Left cardiac atrium (tissue), 4 donors: ENCODE data around the gene SMIM45. TPM values are rescaled to one million over a fixed set of nuclear protein-coding genes. Genes with fewer than 3 reads are reported as not detected.

Source experiments
- ATAC-seq, 2 donors: fragments of 200-7000 bp; cut with Tn5 transposase; one replicate each; pipeline ENCODE4 v1.9.1; 2020; ENCODE audit warnings: mild to moderate bottlenecking in 2 of 2, moderate library complexity in 2 of 2
- DNase-seq: peaks from one replicate; pipeline ENCODE4 v3.0.0-alpha.2; 2020
- intact Hi-C, 2 donors: fragments of 100-400 bp; cut with DNase I; formaldehyde crosslinking; loops; one replicate each; pipeline versions ENCODE4 v1.14.1 to v1.15.1; 2022 to 2023
- total RNA-seq, 2 donors: library from RNA; stranded (reverse); fragmentation: NEBNext Ultra II Directional; extraction: Animal tissue kit (Norgen Biotek cat#: 25700); gene quantifications; one replicate each; pipeline ENCODE4 v1.2.1, GENCODE V29; 2021
- donor health status: DM: no; HTN: yes; CAD: no.
- donor health status: DM: no; HTN: yes; CAD: no; lungs with severe emphysema.
- donor health status: DM: yes; HTN: yes; CAD: no.
- donor health status: Dilated cardiomyopathy.

SMIM45 gene

GRCh38 chr22:41983513-41984405 lies 31.8 kb downstream of the SMIM45 start:
- intact Hi-C loops, result no loop called here
- DNase-seq (no peak), ATAC-seq (peak; percentile 39 to 77)

- intact Hi-C loops, result no loop called here
- ATAC-seq (no peak), DNase-seq (no peak)
Observed at GRCh38 chr22:41987276-41987675, 35.3 kb downstream of the SMIM45 start.

GRCh38 chr22:41989246-41989645 lies 37.3 kb downstream of the SMIM45 start:
- ATAC-seq, result no peak
- DNase-seq, result no peak
- intact Hi-C loops, result no loop called here

- ATAC-seq, result no peak
- no peak for DNase-seq
- intact Hi-C loops, result no loop called here
Observed at GRCh38 chr22:41991111-41991510, 39.2 kb downstream of the SMIM45 start.

- ATAC-seq (no peak), DNase-seq (no peak)
- intact Hi-C loops, result no loop called here
Observed at GRCh38 chr22:41992496-41992895, 40.5 kb downstream of the SMIM45 start.

- DNase-seq (no peak), ATAC-seq (no peak)
- intact Hi-C loops, result no loop called here
Observed at GRCh38 chr22:41995211-41995610, 43.3 kb downstream of the SMIM45 start.

GRCh38 chr22:41996826-41997225 lies 44.9 kb downstream of the SMIM45 start:
- intact Hi-C loops, result no loop called here
- DNase-seq (no peak), ATAC-seq (no peak)

- peak; percentile 98 to 99 for ATAC-seq
- intact Hi-C loops, result no loop called here
- peak; percentile 86 for DNase-seq
Observed at GRCh38 chr22:41998361-41999261, 46.7 kb downstream of the SMIM45 start, which contains the start of gene WBP2NL. Gene WBP2NL, plus strand, starts transcription at chr22:41998788. Its CDS starts 31 bp downstream, at chr22:41998819.

GRCh38 chr22:42000466-42000865 lies 48.5 kb downstream of the SMIM45 start:
- ATAC-seq, result no peak
- no peak for DNase-seq
- intact Hi-C loops, result no loop called here

GRCh38 chr22:42001121-42001520 lies 49.2 kb downstream of the SMIM45 start:
- intact Hi-C loops, result no loop called here
- DNase-seq (no peak), ATAC-seq (no peak)

GRCh38 chr22:42001706-42002105 lies 49.8 kb downstream of the SMIM45 start:
- no peak for DNase-seq
- no peak for ATAC-seq
- intact Hi-C loops, result no loop called here

GRCh38 chr22:42007922-42008321 lies 56.0 kb downstream of the SMIM45 start:
- no peak for ATAC-seq
- DNase-seq, result no peak
- intact Hi-C loops, result no loop called here

Other genes starting within 250 kb of the SMIM45 start
- 1 to 10 TPM; 4.9 to 5.4 TPM for gene CCDC134, start 151.5 kb upstream of the SMIM45 start, total RNA-seq
- gene SREBF2, start 119.0 kb upstream of the SMIM45 start, total RNA-seq, result 10 to 100 TPM; 58.7 to 84.0 TPM
- 1 to 10 TPM; 1.1 to 3.3 TPM for gene SHISA8, start 37.1 kb upstream of the SMIM45 start, total RNA-seq
- under 1 TPM; 0.29 to 0.44 TPM for gene TNFRSF13C, start 25.3 kb upstream of the SMIM45 start, total RNA-seq
- gene CENPM, start 5.0 kb upstream of the SMIM45 start, total RNA-seq, result 1 to 10 TPM in 1 of 2 donors, under 1 TPM in 1; 0.79 to 2.0 TPM
- gene SEPTIN3, start 17.3 kb downstream of the SMIM45 start, total RNA-seq, result under 1 TPM; 0.09 to 0.24 TPM
- gene WBP2NL, start 46.6 kb downstream of the SMIM45 start, total RNA-seq, result under 1 TPM; 0.42 to 0.50 TPM
- gene NAGA, start 118.7 kb downstream of the SMIM45 start, total RNA-seq, result 10 to 100 TPM; 16.7 to 21.1 TPM
- 10 to 100 TPM in 1 of 2 donors, 1 to 10 TPM in 1; 8.7 to 11.3 TPM for gene PHETA2, start 122.1 kb downstream of the SMIM45 start, total RNA-seq
- gene SMDT1, start 127.5 kb downstream of the SMIM45 start, total RNA-seq, result 100 to 1,000 TPM; 119 to 151 TPM
- gene NDUFA6, start 138.6 kb downstream of the SMIM45 start, total RNA-seq, result 100 to 1,000 TPM; 224 to 247 TPM
- under 1 TPM; 0.31 to 0.59 TPM for gene CYP2D6, start 178.7 kb downstream of the SMIM45 start, total RNA-seq